HG03135 (cell line): Measurements from ENCODE around the gene SLC6A7.

Experiments
- ATAC-seq: cut with Tn5 transposase; IDR thresholded peaks from one replicate; pipeline ENCODE4 v1.9.1; 2021; ENCODE audit warnings: mild to moderate bottlenecking, moderate library complexity; ENCODE audit not compliant: unreplicated experiment

Gene SLC6A7

DNA sequence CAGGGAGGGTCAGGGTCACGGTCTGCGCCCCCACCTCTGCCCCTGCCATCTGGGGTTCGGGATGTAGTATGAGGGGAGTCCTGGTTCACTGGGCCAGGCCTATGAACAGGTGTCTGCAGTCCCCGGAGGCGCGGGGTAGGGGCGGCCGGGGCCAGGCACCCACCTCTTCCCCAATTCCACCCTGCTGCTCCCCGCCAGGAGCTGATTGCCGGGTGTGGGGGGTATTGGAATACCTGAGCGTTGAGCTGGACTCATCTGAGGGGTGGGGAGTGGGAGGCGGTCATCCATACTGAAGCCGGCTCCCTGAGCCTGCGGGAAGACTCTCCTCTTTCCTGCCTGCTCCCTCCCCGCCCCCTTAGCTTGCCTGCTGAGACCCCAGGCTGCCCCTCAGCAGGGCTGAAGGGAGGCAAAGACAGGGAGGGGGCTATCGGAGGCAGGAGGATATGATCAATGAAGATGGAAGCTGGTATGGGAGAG, 679 bp downstream of the SLC6A7 start:
- no peak for ATAC-seq

DNA sequence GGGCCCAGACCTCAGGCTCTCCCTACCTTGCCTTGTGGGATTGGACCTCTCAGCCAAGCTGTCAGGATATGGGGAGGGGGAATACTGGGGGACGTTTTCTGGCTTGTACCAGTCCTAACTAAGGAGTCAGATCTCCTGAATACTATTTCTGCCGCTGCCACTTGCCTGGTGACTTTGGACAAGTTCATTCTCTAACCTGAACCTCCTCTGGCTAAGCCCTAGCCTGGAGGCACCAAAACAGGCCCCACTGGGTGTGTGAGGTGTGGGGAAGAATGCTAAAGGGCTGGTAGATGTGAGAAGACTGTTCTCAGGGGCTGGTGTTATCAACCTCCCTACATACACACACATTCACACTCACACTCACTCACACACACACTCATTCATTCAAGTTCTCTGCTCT, 1.1 kb downstream of the SLC6A7 start:
- no peak for ATAC-seq

DNA sequence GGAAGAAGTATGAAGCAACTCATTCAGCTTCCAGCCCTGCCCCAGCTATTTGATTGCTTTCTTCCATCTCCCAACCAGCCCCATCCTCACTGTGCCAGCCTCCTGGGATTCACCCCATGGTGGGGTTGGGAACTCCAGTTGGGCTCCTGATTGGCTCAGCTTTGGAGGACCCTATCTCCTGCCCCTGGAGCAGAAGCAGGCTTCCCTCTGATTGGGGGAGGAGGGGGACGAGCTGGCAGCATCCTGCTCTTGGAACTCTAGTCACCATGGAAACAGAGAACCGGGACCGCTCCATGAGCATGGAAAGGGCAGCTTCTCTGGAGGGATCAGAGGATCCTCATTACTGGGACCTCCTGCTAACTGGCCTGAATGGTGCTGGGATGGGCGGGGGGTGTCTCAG, 2.6 kb downstream of the SLC6A7 start:
- no peak for ATAC-seq

DNA sequence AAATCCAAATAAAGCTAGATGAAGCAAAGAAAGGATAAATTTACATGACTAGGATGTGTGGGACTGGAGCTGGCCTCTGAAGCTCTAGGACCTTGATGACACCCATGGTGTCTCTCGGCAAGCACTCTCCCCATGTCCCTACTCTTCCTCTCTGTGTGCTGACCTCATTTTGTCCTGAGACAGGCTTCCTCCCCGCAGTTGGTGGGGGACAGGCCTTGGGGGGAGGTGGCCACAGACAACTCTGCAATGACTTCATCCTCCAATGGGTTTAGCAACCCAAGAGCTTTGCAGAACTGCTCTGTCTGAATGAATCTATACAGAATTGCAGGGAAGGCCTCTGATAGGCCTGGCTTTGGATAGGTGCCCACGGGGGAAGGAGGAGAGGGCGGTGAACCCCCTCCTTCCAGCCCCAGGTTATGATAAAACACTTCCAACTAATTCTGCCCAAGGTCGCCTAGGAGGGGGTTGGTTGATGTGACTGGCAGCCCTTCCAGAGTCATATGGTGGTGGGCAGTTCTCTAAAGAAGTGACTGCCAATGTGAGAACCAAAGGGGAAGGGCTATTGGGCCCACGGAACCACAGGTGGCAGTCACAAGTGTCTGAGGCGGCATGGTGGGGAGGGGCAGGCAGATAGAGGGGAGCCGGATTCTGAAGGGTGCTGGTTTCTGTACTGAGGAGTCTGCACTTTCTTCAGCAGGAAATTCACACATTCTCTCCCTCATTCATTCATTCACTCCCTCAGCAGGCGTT, 6.0 kb downstream of the SLC6A7 start:
- no peak for ATAC-seq

DNA sequence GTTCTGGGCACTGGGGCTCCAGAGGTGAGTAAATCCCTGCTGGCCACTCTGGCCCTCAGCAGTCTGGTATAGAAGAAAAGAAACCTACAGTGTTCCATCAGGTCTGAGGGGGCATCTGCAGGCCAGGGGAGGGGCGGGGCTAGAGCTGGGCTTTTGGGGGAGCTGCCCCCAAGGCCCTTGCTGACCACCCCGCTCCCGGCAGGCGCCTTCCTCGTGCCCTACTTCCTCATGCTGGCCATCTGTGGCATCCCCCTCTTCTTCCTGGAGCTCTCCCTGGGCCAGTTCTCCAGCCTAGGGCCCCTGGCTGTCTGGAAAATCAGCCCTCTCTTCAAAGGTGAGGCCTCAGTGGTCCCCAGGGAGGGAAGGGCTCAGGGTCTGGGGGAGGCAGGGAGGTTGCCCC, 6.7 kb downstream of the SLC6A7 start:
- no peak for ATAC-seq

DNA sequence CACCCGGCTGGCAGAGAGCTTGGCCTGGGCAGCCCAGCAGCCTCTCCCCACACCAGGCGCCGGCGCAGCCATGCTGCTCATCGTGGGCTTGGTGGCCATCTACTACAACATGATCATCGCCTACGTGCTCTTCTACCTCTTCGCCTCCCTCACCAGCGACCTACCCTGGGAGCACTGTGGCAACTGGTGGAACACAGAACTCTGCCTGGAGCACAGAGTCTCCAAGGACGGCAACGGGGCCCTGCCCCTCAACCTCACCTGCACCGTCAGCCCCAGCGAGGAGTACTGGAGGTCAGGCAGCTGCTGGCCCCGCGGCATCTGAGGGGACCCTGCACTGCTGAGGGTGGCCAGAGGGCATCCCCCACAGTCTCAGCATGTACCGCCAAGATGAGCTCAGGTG, 7.1 kb downstream of the SLC6A7 start:
- ATAC-seq = no peak

GRCh38 chr5:150197476-150197875, 7.6 kb downstream of the SLC6A7 start:
- ATAC-seq = no peak

DNA sequence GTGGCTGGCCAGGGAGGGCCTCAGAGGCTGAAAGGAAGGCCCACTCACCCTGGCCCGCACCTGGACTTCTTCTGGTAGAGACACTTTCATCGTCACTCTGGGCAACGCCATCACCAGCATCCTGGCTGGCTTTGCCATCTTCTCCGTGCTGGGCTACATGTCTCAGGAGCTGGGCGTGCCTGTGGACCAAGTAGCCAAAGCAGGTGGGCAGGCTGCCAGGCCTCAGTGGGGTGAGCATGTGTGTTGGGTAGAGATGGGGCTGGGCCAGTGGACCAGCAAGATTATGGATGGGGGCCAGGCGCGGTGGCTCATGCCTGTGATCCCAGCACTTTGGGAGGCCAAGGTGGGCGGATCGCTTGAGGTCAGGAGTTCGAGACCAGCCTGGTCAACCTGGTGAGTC, 12.6 kb downstream of the SLC6A7 start:
- ATAC-seq = no peak

GRCh38 chr5:150203832-150204589, 14.1 kb downstream of the SLC6A7 start:
- no peak for ATAC-seq

- no peak for ATAC-seq
Measured at GRCh38 chr5:150204590-150204960, 14.7 kb downstream of the SLC6A7 start.

- no peak for ATAC-seq
Measured at GRCh38 chr5:150206098-150206778, 16.4 kb downstream of the SLC6A7 start.

- ATAC-seq = no peak
Measured at GRCh38 chr5:150206779-150207115, 16.9 kb downstream of the SLC6A7 start.

GRCh38 chr5:150208187-150209098, 18.6 kb downstream of the SLC6A7 start:
- no peak for ATAC-seq

GRCh38 chr5:150209099-150209635, 19.3 kb downstream of the SLC6A7 start:
- no peak for ATAC-seq

- no peak for ATAC-seq
Measured at GRCh38 chr5:150210644-150211043, 20.8 kb downstream of the SLC6A7 start.

- no peak for ATAC-seq
Measured at GRCh38 chr5:150211156-150212030, 21.5 kb downstream of the SLC6A7 start.

DNA sequence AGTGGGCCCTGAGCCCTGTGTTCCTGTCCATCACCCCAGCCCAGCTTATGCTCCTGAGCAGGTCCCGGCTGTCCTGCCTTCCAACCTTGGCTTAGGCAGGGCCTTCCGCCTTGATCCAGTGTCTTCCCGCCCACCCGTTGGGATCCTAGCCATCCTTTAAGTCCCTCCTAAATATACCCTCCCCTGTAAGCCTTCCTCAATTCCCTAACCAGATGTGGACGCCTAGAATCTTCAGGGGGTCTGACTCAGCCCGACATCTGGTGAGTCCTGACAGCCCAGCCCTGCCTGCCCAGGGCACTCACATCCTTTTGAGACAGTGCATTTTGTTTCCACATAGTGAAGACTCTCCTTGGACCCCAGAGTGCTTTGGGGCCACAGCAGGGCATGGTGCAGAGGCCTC, 23.7 kb downstream of the SLC6A7 start:
- ATAC-seq = no peak

- no peak for ATAC-seq
Measured at GRCh38 chr5:150214289-150214688, 24.4 kb downstream of the SLC6A7 start.
